Measurements from ENCODE around the gene TRIM65.

TRIM65 gene

DNA sequence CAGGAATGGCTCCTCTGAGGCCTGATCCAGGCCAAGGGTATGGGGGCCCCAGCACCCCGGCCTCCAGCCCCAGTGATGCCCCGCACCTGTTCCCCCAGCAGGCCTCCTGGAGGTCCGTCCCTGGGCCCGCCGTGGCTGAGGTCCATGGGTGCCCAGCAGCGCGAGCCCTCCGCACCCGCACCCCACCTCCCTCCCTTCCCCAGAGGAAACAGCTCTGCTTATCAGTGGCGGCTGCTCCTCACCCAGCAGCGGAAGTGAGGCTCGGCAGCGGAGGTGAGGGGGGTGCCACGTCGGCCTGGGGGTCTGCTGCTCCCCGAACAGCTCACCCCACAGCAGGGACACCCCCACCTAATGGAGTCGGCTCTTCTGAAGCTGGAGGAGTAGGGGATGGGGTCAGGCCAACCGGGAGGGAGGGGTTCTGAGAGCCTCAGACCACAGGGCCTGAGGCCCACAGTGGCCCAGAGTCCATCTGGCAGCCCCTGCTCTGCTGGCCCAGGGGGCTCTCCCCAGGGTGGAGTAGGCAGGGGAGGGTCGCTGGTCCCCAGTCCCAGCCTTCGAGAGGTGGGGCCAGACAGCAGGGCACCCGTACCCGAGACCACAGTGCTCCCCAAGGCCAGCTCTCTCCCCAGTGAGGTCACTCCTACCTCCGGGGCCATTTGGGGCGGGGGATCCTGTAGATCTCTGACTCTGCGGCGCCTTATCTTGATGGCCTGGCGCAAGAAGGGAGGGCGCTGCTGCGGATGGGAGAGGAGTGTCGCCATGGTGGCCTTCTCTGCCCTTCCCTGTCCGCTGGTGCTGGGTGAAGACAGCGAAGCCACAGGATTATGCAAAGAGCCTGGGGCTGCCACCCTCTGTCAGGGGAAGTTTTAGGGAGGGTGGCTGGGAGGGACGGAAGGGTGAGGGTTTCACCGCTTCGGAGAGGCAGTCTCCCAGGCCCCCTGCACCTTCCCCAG lies 52.9 kb downstream of the TRIM65 start, which contains the start of gene UNC13D:
Gene UNC13D (minus strand): TSS at position 828 of the 953 bp plus-strand sequence. CDS start 67 bp downstream, at position 761.
- H3K4me2 ChIP-seq (ENCODE audit: low read depth, low read length, poor library complexity, severe bottlenecking), result peak within 1 kb of the TSS; percentile 94
- H3K79me2 ChIP-seq (ENCODE audit: insufficient read depth, low read length), result peaks cover 48% of the 10 kb centered on the region

DNA sequence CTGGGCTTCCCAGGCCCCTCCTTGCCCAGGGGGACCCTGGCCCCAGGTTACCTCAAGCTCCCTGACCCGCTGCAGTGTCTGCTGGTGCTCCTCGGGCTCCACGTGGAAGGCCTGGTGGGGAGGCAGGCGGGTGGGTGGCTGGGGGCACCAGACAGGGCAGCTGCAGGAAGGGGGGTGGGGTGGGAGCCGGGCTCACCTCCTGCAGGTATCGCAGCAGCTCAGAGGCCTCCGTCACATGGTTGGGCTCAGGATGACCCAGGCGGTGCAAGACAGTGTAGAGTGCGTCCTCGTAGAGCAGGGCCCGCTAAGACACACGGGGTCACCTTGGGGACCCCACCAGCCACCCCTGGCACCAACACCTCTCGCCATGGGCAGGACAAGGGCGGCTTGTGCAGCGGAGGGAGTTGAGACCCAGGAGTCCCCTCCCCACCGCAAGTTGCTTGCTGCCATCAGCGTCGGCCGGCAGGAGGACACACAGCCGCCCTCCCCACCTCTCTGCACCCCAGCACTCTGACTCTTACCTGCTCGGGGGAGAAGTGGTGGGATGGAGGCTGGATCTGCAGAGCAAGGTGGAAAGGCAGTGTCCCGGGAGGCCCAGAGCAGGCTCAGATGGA lies 53.7 kb downstream of the TRIM65 start:
- H3F3A ChIP-seq (ENCODE audit: low read depth), result no peaks in the 10 kb centered on the region
- H4K20me1 ChIP-seq (ENCODE audit: insufficient read depth, low read length, poor library complexity, severe bottlenecking), result peaks cover 19% of the 10 kb centered on the region
- H3K79me2 ChIP-seq (ENCODE audit: insufficient read depth, low read length), result peaks cover 53% of the 10 kb centered on the region
- no peaks in the 10 kb centered on the region for H3K9me2 ChIP-seq (replicated peaks; ENCODE audit: low read depth, low read length)
- peak overlapping the region; percentile 82 for H3K4me3 ChIP-seq (ENCODE audit: low read length, poor library complexity, severe bottlenecking)
- H3K27me3 ChIP-seq (ENCODE audit: insufficient read depth, low read length, poor library complexity, severe bottlenecking), result no peaks in the 10 kb centered on the region
- peaks cover 13% of the 10 kb centered on the region; the same call in 1 of the 2 replicates for H3K36me3 ChIP-seq (ENCODE audit: insufficient read depth, low read length)
- peaks cover 30% of the 10 kb centered on the region for H3K4me1 ChIP-seq (ENCODE audit: insufficient read depth, low read length, poor library complexity, severe bottlenecking)
- H3K9ac ChIP-seq (ENCODE audit: low read depth, low read length, poor library complexity, severe bottlenecking), result peak overlapping the region; percentile 98
- no peak overlapping the region for H2AFZ ChIP-seq (ENCODE audit: low read length)
- TF ChIP-seq EZH2phosphoT487 (IDR thresholded peaks at IDR 0.05; ENCODE audit: borderline replicate concordance) (no peak), CTCF (conservative IDR thresholded peaks at IDR 0.05; ENCODE audit: low read length) (no peak)
- no peaks in the 10 kb centered on the region for H3K9me3 ChIP-seq (ENCODE audit: insufficient read depth, low read depth, low read length)
- H3K4me2 ChIP-seq (ENCODE audit: low read depth, low read length, poor library complexity, severe bottlenecking), result peak overlapping the region; percentile 94

More for the DNA sequence above, 52.9 kb downstream of the TRIM65 start, which contains the start of gene UNC13D:
- H3K36me3 ChIP-seq (ENCODE audit: insufficient read depth, low read length), result peaks cover 9% of the 10 kb centered on the region; the same call in 1 of the 2 replicates
- no peaks in the 10 kb centered on the region for H3K27me3 ChIP-seq (ENCODE audit: insufficient read depth, low read length, poor library complexity, severe bottlenecking)
- peak within 1 kb of the TSS; percentile 44; the same call in 1 of the 2 replicates for H2AFZ ChIP-seq (ENCODE audit: low read length)
- no peaks in the 10 kb centered on the region for H3K9me2 ChIP-seq (replicated peaks; ENCODE audit: low read depth, low read length)
- peak within 1 kb of the TSS; percentile 82 for H3K4me3 ChIP-seq (ENCODE audit: low read length, poor library complexity, severe bottlenecking)
- H3K4me1 ChIP-seq (ENCODE audit: insufficient read depth, low read length, poor library complexity, severe bottlenecking), result peaks cover 33% of the 10 kb centered on the region
- no peaks in the 10 kb centered on the region for H3K9me3 ChIP-seq (ENCODE audit: insufficient read depth, low read depth, low read length)
- peak within 1 kb of the TSS; percentile 98 for H3K9ac ChIP-seq (ENCODE audit: low read depth, low read length, poor library complexity, severe bottlenecking)
- H3F3A ChIP-seq (ENCODE audit: low read depth), result no peaks in the 10 kb centered on the region
- H4K20me1 ChIP-seq (ENCODE audit: insufficient read depth, low read length, poor library complexity, severe bottlenecking), result peaks cover 19% of the 10 kb centered on the region
- no peak for TF ChIP-seq CTCF (conservative IDR thresholded peaks at IDR 0.05; ENCODE audit: low read length)
- no peak for TF ChIP-seq EZH2phosphoT487 (IDR thresholded peaks at IDR 0.05; ENCODE audit: borderline replicate concordance)

DNA sequence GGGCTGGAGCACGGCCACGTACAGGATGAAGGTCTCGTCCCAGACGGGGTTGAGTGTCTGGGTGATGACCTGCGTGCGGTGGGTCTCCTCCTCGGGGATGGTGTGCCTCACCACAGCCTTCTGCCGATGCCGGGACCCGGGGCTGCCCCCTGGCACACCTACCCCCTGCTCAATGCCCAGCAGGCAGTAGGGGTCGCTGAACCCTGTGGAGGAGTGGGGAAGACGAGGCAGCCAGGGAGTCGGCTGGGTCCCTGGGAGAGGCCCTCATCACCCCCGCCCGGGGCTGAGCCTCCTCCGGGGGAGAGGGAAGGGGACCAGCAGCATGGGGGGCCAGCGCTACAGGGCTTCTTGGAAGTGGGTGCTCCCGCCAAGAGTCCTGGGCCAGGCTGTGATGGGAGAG lies 54.3 kb downstream of the TRIM65 start:
- H3K36me3 ChIP-seq (ENCODE audit: insufficient read depth, low read length), result peaks cover 13% of the 10 kb centered on the region; the same call in 1 of the 2 replicates
- H3K9ac ChIP-seq (ENCODE audit: low read depth, low read length, poor library complexity, severe bottlenecking), result peak overlapping the region; percentile 98
- H3K79me2 ChIP-seq (ENCODE audit: insufficient read depth, low read length), result peaks cover 58% of the 10 kb centered on the region
- no peaks in the 10 kb centered on the region for H3K9me2 ChIP-seq (replicated peaks; ENCODE audit: low read depth, low read length)
- no peaks in the 10 kb centered on the region for H3K27me3 ChIP-seq (ENCODE audit: insufficient read depth, low read length, poor library complexity, severe bottlenecking)
- H3K4me3 ChIP-seq (ENCODE audit: low read length, poor library complexity, severe bottlenecking), result peak overlapping the region; percentile 82
- no peak overlapping the region for H2AFZ ChIP-seq (ENCODE audit: low read length)
- peaks cover 19% of the 10 kb centered on the region for H4K20me1 ChIP-seq (ENCODE audit: insufficient read depth, low read length, poor library complexity, severe bottlenecking)
- no peaks in the 10 kb centered on the region for H3K9me3 ChIP-seq (ENCODE audit: insufficient read depth, low read depth, low read length)
- no peaks in the 10 kb centered on the region for H3F3A ChIP-seq (ENCODE audit: low read depth)
- H3K4me2 ChIP-seq (ENCODE audit: low read depth, low read length, poor library complexity, severe bottlenecking), result peak overlapping the region; percentile 94
- TF ChIP-seq EZH2phosphoT487 (IDR thresholded peaks at IDR 0.05; ENCODE audit: borderline replicate concordance), result no peak
- no peak for TF ChIP-seq CTCF (conservative IDR thresholded peaks at IDR 0.05; ENCODE audit: low read length)
- peaks cover 30% of the 10 kb centered on the region for H3K4me1 ChIP-seq (ENCODE audit: insufficient read depth, low read length, poor library complexity, severe bottlenecking)

Measured in Loucy (cell line).